HAP-1 (cell line): ENCODE measurements around the gene DHH.
"Not testable (repeated sequence)": the region's sequence is repeated elsewhere in the genome, so short reads cannot be mapped to it uniquely, and the experiment has no call there.

ENCODE experiments used
- DNase-seq, 2 experiments: peaks; one replicate each; pipeline ENCODE4 v3.0.0-alpha.2; 2016 to 2020; ENCODE audit warnings: low spot score in 2 of 2
- H3K27me3 ChIP-seq: fragments of 250-450 bp; sonication (Bioruptor Pico); 2 replicates; pipeline ENCODE4 v1.5.1; 2020; ENCODE audit warnings: low read depth, mild to moderate bottlenecking, moderate library complexity
- H3K36me3 ChIP-seq: fragments of 250-450 bp; sonication (Bioruptor Pico); replicated peaks from 2 replicates; pipeline ENCODE4 v1.5.1; 2020; ENCODE audit warnings: mild to moderate bottlenecking
- H3K4me1 ChIP-seq: fragments of 250-450 bp; sonication (Bioruptor Pico); 2 replicates; pipeline ENCODE4 v1.5.1; 2020; ENCODE audit warnings: mild to moderate bottlenecking
- H3K4me3 ChIP-seq: fragments of 250-450 bp; sonication (Bioruptor Pico); 2 replicates; pipeline ENCODE4 v1.5.1; 2020; ENCODE audit warnings: mild to moderate bottlenecking, moderate library complexity
- H3K9me3 ChIP-seq: fragments of 250-450 bp; sonication (Bioruptor Pico); 2 replicates; pipeline ENCODE4 v1.5.1; 2020; ENCODE audit warnings: mild to moderate bottlenecking, moderate library complexity
- in situ Hi-C: fragments of 300-500 bp; cut with MboI; formaldehyde crosslinking; loops from 3 replicates; pipeline ENCODE4 v1.14.3; 2020; ENCODE audit warnings: low sequenced_read_pairs, inconsistent platforms, mixed read lengths

The DHH gene

DNA sequence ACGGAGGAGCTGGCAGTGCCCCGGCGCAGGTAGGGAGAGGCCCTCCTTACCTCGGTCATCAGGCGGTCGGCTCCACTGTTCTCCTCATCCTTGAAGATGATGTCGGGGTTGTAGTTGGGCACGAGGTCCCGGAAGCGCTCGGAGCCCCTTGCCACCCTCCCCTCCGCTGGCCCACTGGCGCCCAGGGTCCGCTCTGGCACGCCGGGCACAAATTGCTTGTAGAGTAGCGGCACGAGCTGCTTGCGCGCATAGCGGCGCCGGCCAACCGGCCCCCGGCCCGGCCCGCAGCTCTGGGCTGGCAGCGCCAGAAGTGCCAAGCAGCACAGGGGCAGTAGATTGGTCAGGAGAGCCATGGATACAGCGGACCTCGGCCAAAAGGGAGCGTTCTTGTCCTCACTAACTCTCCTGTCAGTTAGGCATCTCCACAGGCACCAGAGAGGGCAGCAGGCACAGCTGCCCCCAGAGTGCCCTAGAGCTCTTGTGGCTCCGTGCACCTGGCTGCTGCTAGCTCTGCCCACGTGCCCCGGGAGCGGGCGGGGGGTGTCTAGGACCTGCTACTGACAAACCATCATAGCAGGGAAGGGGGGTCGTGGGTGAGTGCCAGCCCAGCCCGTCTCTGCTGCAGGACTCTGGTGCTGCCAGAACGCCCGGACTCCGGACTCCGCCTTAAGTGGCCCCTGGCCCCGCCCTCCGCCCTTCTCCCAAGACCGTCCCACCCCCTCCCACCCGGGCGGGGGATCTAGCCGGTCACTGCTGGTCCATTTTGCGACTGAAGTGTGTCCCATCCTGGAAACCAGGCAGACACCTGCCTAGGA is at the start of gene DHH:
DHH (minus strand) TSS at position 642 of the 815 bp plus-strand sequence; CDS start at position 353, 289 bp downstream.
- peak in 1 of 2 experiments; percentile 51 for DNase-seq
- Histone ChIP-seq H3K36me3 (peaks cover 12% of the 10 kb centered on the region; the same call in 1 of the 2 replicates), H3K4me3 (no peak within 1 kb of the TSS), H3K9me3 (no peaks in the 10 kb centered on the region), H3K4me1 (peaks cover 9% of the 10 kb centered on the region), H3K27me3 (peaks cover 18% of the 10 kb centered on the region)
- in situ Hi-C loops, result no loop called here

DNA sequence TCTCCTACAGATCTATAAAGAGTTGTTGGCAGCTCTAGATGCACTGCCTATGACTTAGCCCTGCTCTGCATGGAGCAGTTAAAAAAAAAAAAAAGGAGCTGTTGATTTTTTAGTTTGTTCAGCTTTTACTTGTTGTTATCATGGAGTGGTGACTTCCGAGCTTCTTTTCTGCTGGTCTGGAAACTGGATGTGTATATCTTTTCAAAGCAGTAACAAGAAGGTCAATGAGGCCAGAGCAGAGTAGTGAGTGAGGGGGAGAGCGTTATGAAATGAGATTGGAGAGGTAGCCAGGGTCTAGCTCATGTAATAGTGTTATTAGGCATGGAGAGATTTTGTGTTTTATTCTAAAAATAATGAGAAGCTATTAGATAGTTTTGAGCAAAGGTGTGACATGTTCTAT is 49.8 kb upstream of the DHH start:
- in situ Hi-C loops, result no loop called here
- no peaks in the 10 kb centered on the region for H3K27me3 ChIP-seq
- H3K4me1 ChIP-seq, result no peaks in the 10 kb centered on the region
- no peaks in the 10 kb centered on the region for H3K36me3 ChIP-seq
- H3K4me3 ChIP-seq, result no peak overlapping the region
- no peak for DNase-seq
- H3K9me3 ChIP-seq, result no peaks in the 10 kb centered on the region

DNA sequence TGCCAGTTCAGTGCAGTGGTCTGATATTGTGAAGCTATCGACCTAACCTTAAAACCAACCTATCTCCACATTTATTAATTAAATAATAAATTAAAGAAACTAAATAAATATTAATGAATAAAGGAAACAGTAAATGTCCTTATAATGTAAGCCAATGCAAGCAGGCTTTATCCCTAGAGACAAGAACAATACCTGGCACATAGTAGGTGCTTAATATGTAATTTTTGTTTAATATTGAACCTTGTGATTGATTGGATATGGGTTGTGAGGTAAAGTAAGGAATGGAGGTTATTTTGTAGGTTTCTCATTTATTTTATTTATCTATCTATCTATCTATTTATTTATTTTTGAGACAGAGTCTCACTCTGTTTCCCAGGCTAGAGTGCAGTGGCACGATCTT is 44.4 kb upstream of the DHH start:
- Histone ChIP-seq H3K36me3 (no peaks in the 10 kb centered on the region), H3K4me3 (no peak overlapping the region), H3K9me3 (no peaks in the 10 kb centered on the region), H3K27me3 (no peaks in the 10 kb centered on the region), H3K4me1 (peaks cover 5% of the 10 kb centered on the region)
- no peak for DNase-seq
- in situ Hi-C loops, result loop anchor here (10.0 kb wide), 1 partner anchor 96 kb away; no protein-coding TSS in a partner anchor

DNA sequence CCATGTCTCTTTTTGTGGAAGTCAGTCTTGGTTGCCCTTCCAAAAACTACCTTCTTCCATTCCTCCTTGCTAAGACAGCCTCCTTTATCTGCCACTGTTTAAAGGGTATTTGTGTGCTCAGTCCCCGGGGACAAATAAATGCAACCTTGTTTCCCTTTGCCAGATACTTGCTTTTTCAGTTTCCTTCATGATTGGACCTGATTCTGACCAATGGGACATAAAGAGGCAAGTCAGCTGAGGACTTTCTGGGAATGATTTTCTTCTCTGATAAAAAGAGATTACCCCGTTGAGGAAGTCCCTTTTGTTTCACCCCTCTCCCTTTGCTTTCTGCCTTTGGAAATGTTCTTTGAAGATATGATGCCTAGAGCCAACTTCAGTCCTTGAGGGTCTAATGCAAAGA is 44.0 kb upstream of the DHH start:
- DNase-seq, result peak; percentile 64 to 70
- in situ Hi-C loops, result loop anchor here (10.0 kb wide), 1 partner anchor 96 kb away; no protein-coding TSS in a partner anchor
- H3K4me3 ChIP-seq, result no peak overlapping the region

DNA sequence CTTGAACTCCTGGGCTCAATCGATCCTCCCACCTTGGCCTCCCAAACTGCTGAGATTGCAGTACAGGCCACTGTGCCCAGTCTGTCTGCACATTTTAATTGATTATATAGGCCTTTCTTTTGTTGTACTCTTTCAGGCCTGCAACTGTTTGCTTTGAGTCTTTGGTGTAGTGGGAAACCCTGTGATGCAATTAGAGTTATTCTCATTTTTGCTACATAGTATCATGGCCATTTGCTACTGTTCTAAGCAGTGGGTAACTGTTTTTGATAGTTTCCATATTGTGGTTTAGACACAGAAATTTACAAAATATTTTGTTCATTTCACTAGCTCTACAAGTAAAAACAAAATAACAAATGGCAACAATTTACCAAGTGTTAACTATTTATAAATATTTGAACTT is 42.9 kb upstream of the DHH start:
- DNase-seq, result no peak
- H3K27me3 ChIP-seq, result no peaks in the 10 kb centered on the region
- peaks cover 17% of the 10 kb centered on the region for H3K4me1 ChIP-seq
- no peaks in the 10 kb centered on the region for H3K36me3 ChIP-seq
- no peaks in the 10 kb centered on the region for H3K9me3 ChIP-seq
- no peak overlapping the region for H3K4me3 ChIP-seq
- in situ Hi-C loops, result loop anchor here (10.0 kb wide), 1 partner anchor 97 kb away; no protein-coding TSS in a partner anchor

More for the DNA sequence above, 44.0 kb upstream of the DHH start:
- no peaks in the 10 kb centered on the region for H3K9me3 ChIP-seq
- H3K4me1 ChIP-seq, result peaks cover 7% of the 10 kb centered on the region
- H3K27me3 ChIP-seq, result no peaks in the 10 kb centered on the region
- no peaks in the 10 kb centered on the region for H3K36me3 ChIP-seq

DNA sequence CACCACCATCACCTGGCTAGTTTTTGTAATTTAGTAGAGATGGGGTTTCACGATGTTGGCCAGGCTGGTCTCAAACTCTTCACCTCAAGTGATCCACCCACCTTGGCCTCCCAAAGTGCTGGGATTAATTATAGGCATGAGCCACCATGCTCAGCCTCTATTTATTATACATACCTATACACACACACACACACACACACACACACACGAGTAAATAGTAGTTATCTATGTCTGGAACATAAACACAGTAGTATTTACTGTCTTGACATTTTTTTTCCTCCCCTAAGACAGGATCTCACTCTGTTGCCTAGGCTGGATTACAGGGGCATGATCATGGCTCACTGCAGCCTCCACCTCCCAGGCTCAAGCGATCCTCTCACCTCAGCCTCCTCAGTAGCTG is 42.4 kb upstream of the DHH start:
- not testable (repeated sequence) for H3K36me3 ChIP-seq, DNase-seq, H3K9me3 ChIP-seq, H3K4me3 ChIP-seq, H3K27me3 ChIP-seq
- peaks cover 17% of the 10 kb centered on the region for H3K4me1 ChIP-seq
- in situ Hi-C loops, result loop anchor here (10.0 kb wide), 1 partner anchor 98 kb away; no protein-coding TSS in a partner anchor

DNA sequence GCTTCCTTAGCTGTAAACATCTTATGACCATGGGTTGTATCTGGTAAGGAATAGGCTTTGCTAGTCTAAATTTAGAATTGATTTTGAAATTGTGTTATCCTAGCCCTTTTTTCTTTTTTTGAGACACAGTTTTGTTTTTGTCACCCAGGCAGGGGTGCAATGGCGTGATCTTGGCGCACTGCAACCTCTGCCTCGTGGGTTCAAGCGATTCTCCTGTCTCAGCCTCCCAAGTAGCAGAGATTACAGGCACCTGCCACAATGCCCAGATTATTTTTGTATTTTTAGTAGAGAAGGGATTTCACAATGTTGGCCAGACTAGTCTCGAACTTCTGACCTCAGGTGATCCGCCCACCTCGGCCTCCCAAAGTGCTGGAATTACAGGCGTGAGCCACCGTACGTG is 39.0 kb upstream of the DHH start:
- Histone ChIP-seq H3K36me3 (peaks cover 26% of the 10 kb centered on the region), H3K27me3 (no peaks in the 10 kb centered on the region), H3K4me3 (peak overlapping the region; percentile 29), H3K4me1 (peaks cover 29% of the 10 kb centered on the region), H3K9me3 (no peaks in the 10 kb centered on the region)
- DNase-seq, result no peak
- in situ Hi-C loops, result loop anchor here (10.0 kb wide), 1 partner anchor 101 kb away; no protein-coding TSS in a partner anchor

DNA sequence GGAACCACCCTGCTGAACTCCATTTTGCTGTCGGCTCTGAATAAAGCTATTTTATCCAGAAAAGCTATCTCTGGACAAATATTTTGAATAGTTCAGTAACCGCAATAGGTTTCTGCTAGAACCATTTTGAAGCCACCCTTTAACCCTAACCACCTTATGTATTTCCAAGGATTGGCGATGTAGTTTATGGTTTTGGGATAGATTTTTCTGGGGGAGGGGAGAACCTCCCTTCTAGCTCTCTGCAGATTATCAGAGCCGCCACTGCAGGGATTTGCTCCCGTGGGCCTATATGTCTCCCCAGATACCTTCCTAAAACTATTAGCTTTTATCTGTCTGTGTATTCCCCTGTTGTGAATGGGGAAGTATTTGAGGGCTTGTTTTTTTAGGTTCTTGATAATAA is 38.4 kb upstream of the DHH start:
- Histone ChIP-seq H3K9me3 (no peaks in the 10 kb centered on the region), H3K4me3 (peak overlapping the region; percentile 29), H3K36me3 (peaks cover 28% of the 10 kb centered on the region), H3K27me3 (no peaks in the 10 kb centered on the region), H3K4me1 (peaks cover 24% of the 10 kb centered on the region)
- in situ Hi-C loops, result loop anchor here (10.0 kb wide), 1 partner anchor 102 kb away; no protein-coding TSS in a partner anchor
- peak in 1 of 2 experiments; percentile 35 for DNase-seq

- DNase-seq, result peak; percentile 73 to 80
- Histone ChIP-seq H3K9me3 (no peaks in the 10 kb centered on the region), H3K4me1 (peaks cover 24% of the 10 kb centered on the region), H3K4me3 (peak overlapping the region; percentile 29), H3K36me3 (peaks cover 39% of the 10 kb centered on the region), H3K27me3 (no peaks in the 10 kb centered on the region)
- in situ Hi-C loops, result loop anchor here (10.0 kb wide), 1 partner anchor 103 kb away; no protein-coding TSS in a partner anchor
Observed at GRCh38 chr12:49131894-49132461, 37.4 kb upstream of the DHH start.

DNA sequence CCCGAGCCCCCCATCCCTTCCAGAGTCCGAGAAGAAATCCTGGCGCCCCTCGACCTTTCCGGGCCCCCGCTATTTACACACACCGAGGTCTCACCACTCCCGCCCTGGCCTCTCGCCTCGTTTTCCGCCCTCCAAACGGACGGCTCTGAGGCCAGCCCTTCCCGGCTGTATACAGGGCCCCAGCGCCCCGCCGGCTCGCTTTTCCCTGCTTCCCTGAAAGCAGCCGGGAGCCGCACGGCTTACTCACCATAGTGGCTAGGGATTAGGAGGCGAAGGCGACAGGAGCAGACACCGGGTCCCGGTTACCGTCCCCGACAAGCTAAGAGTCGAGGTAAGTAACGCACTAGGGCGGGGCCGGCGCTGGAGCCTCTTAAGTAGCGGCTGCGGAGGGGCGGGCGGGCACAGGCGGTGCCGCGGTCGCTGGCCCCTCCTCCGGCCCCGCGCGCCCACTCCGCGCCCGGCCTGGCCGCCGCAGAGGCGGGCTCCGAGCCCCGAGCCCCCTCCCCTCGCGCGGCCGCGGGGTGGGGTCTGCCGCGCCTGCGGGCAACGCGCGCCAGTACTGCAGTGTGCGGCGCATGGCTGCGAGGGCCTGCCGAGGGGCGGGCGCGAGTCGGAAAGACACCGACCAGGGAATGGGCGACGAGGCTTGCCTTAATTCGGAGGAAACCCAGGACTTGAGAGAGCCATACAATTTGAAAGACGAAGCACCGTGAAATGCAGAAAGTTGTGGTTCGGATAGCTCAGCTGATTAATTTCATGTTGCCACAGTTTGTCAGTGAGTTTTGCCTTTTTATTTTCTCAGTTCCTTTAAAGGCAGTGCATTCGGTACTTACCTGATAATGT is 36.7 kb upstream of the DHH start, which contains the start of gene TUBA1B:
TUBA1B (minus strand) TSS at position 345 of the 843 bp plus-strand sequence; CDS start at position 250, 95 bp downstream.
- in situ Hi-C loops, result loop anchor here (10.0 kb wide), 1 partner anchor 104 kb away; no protein-coding TSS in a partner anchor
- Histone ChIP-seq H3K9me3 (no peaks in the 10 kb centered on the region), H3K27me3 (no peaks in the 10 kb centered on the region), H3K36me3 (peaks cover 43% of the 10 kb centered on the region), H3K4me3 (peak within 1 kb of the TSS; percentile 100), H3K4me1 (peaks cover 24% of the 10 kb centered on the region)
- DNase-seq, result peak; percentile 85 to 92

GRCh38 chr12:49130151-49131050 is 35.8 kb upstream of the DHH start:
- Histone ChIP-seq H3K9me3 (no peaks in the 10 kb centered on the region), H3K27me3 (no peaks in the 10 kb centered on the region), H3K4me1 (peaks cover 24% of the 10 kb centered on the region), H3K4me3 (peak overlapping the region; percentile 100), H3K36me3 (peaks cover 43% of the 10 kb centered on the region)
- in situ Hi-C loops, result loop anchor here (10.0 kb wide), 1 partner anchor 104 kb away; no protein-coding TSS in a partner anchor
- peak; percentile 83 to 95 for DNase-seq

GRCh38 chr12:49129332-49130150 is 34.9 kb upstream of the DHH start:
- Histone ChIP-seq H3K36me3 (peaks cover 43% of the 10 kb centered on the region), H3K4me3 (peak overlapping the region; percentile 100), H3K27me3 (no peaks in the 10 kb centered on the region), H3K9me3 (no peaks in the 10 kb centered on the region), H3K4me1 (peaks cover 24% of the 10 kb centered on the region)
- DNase-seq, result no peak
- in situ Hi-C loops, result loop anchor here (10.0 kb wide), 1 partner anchor 105 kb away; no protein-coding TSS in a partner anchor
